ENCODE results near the gene MYORG.

Gene MYORG

DNA sequence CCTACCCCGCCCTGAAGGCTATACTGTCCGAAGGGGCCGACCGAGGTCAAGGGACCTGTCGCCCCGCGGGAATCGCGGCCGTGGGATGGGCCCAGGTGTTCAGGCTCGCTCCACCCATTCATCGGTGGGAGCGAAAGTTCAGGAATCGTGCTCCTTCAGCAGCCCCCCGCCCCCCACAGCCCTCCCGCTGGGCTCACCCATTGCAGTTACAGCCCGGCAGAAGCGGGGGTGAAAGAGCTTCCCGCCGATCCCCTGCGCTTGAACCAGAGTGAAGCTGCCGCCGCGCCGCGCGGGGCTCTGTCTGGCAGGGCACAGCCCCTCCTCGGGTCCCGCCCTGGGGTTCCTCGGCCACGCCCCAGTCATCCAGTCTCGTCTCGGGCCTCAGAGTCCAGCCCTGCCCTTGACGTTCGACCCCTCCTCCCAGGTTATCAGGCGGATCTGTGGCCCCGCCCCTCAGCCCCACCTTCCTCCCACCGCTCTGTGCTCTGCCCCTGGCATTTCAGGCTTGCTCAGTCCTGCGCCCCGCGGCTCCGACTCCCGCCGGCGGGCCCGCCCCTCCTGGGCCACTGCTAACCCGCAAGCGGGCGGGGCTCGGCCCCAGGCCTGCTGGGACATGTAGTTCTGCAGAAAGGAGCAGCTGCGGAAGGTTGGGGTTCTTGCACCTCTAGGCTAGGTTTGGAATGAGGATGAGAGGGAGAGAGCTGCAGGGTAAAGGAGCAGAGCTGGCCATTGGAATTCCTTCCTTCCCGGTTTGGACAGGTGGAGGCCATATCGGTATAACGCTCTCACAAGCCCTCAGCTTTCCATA, at the start of gene MYORG:
Gene MYORG (minus strand): TSS at position 303 of the 808 bp plus-strand sequence. CDS start 3,955 bp downstream, outside the sequence.
- peak; percentile 93 to 94 for DNase-seq (ENCODE audit: low read depth in 2 of 2)

DNA sequence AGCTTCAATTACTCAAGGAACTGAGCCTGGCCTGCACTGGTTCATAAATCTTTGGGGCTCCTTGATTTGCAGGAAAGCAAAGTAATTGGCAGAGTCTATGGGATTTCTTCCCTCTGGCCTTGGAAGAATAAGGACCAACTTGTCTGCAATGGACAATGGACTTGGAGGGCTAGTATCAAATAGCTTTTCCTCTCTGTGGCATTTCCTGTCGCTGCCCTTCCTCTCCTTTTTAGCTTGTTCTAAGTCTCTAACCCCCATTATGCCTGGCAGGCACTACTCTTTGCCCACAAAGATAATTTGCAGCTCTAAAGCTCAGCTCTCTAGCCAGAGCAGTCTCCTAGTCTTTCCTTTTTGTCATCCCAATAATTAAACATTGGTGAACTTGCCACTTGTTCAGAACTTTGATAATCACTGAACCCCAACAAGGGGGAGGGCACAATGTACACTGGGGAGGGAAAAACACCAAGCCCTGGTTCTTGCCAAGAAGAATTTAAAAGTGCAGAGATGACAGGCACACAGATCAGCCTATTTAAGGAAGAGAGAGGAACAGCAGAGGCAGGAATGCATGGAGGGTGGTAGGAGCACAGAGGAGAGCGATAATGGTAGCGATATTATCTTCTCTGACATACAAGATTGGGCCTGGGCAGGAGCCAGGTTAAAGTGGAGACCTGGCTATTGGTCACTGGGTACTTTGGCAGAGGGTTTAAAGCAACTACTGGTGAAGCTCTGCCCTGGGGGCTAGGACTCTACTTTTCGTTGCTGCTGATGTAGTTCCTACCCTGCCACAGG, 43.2 kb upstream of the MYORG start:
- no peak for DNase-seq (ENCODE audit: low read depth in 2 of 2)

DNA sequence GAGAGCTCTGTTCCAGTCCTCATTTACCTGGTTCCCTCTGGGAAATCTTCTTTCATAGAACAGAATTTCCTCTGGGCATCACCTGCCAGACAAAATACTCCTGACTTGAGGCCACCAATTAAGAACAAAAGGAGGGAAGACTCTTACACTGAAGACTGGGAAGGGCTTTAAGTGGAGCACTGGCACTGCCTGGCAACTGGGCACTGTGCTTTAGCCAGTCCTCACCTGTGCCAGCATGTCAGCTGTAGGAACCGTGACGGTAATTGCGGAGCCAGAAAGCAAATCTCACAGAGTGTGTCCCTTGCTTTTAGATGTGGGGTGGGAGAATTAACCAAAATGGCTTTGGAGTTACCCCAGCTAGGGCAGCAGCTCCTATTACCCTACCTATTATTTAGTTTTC, 41.0 kb upstream of the MYORG start:
- DNase-seq (ENCODE audit: low read depth in 2 of 2) = no peak

DNA sequence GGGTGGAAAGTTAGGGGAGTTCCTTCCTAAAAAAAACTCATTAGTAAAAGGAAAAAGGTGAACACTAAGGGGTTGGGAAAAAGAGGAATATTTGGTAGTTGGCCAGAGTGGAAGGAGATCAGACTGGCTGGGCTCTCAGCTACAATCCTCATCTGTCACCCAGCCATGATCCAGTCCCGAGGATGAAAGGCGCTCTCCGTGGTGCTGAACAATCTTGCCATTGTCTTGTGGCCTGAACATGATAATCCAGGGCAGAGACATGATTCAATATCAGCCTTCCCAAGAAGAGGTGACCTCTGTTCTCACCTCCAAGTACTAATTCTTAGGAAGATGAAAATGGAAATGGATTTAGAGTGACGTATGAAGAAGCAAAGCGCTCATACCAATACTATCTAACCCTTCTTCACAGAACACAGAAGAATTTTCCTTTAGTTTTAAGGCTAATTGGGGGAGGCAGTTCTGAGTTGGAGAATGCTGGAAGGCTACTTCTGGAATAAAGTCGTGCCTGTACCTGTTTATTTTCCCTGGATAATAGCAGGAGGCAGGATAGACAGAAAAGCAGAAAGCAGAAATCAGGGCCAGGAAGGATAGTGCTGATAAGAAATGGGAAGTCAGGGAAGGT, 36.6 kb upstream of the MYORG start:
- no peak for DNase-seq (ENCODE audit: low read depth in 2 of 2)

DNA sequence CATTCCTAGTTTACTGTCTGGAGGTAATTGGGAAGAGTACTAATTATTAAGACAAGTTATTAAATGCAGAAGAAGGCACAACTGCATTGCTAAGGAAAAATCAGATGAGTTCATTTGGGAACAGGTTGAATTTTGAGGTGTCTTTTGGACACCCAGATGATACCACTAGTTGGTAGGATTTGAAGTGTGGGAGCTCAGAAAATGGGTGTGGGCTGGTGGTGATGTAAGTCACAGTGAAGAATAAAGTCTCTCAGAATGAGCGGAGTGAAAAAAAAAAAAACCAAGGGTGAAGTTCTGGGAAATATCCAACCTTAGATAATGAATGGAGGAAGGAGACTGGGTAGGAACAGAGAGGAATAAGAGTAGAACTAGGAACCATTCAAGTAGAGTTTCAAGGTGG, 35.6 kb upstream of the MYORG start:
- no peak for DNase-seq (ENCODE audit: low read depth in 2 of 2)

DNA sequence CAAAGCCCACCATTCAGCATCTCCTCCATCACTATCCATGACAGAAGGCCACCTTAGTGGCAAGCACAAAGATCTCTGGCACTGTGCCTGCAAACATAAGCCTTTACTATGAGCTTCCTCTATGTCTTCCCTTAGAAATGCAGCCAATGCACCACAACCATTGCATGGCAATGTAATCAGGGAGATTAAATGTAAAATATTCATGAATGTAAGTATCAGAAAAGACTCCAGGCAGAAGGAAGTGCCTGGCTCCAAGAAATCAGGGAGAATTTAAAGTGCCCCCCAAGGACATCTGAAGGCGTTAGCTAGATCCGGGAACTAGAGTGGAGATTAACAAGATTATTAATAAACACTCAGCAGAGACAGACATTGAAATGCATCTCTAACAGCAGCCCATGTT, 32.5 kb upstream of the MYORG start:
- no peak for DNase-seq (ENCODE audit: low read depth in 2 of 2)

DNA sequence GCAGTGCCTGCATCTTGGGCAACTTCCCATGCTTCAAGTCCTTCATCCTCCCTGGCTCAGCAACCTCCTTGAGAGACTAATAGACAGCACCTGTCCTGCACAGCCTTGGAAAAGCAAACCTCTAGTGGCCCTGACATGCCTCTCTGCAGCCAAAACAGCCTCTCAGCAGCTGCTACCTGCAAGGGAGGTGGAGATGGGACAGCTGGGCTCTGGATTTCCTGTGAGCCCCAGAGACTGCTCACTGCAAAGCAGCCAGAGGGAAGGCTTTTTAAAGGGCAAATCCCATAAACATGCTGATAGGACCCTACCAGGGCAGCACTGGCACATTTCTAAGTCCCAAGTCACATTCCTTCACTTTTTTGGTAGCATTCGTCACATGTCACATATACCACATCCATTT, 31.5 kb upstream of the MYORG start:
- no peak for DNase-seq (ENCODE audit: low read depth in 2 of 2)

DNA sequence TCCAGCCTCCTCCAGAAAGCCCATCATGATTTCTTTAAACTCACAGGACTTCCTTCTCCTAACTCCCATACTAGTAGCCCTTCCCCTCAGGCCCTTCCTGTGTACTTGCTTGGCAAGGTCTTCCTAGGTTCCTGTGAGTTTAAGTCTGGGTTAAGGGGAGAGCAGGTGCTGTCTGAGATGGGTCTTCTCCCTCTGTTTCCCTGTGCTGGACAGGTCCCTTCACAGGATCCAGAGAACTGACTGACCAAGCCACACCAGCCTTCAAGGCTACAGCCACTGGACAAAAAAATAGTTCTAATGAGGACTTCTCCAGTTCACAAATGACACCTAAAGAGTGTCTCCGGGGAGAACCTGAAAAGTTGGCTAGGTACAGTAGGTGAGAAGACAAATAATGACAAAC, 29.5 kb upstream of the MYORG start:
- DNase-seq (ENCODE audit: low read depth in 2 of 2) = no peak

DNA sequence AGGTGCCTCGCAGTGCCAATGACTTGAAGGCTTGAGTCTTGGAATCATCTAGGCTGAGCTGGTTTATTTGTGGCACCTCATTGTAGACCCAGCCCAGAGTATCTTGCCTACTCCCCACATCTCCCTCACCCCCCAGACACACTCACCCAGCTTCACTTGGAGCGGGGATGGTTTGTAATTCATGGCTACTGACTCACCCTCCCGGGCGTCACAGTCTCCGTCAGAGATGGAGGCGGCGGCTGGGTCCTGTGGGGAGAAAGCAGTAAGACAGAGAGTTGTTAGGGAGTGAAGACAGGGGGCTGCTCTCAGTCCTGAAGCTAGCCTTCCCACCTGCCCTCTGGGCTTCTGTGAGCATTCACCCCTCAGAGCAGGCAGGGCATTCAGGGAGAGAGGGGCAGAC, 29.0 kb upstream of the MYORG start:
- no peak for DNase-seq (ENCODE audit: low read depth in 2 of 2)

DNA sequence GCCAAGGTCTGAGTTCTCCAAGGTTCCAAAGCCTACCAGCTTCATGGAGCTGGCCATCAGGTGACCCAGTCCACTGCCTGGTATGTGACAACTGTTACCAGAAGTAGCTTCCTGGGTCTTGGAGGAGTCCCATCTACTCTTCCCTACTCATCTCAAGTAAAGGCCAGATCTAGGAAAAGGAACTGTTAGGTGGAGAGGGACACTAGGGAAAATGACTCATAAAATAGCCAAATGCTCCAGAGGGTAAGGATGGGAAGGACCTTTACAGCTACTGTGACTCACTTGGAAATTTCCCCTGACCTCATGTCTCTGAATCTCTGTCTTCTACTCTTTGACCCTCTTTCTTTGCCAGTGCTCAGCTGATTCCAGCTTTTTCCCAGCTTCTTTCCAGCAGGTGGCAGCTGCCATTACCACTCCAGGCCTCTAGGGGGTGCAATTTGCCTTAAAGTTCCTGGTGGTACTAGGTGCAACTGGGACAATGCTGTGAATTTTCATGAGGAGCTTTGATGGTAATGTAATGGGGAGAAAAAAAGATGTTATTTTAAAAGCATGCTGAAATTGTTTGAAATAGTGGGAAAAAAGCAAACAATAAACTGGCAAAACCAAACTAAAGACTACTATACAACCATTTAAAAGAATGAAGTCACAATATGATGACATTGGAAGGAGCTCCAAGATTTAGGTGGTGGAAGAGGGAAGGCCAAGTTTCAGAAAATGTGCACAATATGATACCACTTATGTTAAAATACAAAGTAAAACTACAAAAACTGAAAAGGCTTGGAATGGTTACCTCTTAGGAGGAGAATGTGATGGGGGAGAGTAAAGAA, 27.1 kb upstream of the MYORG start:
- DNase-seq (ENCODE audit: low read depth in 2 of 2) = peak; percentile 39 to 45

DNA sequence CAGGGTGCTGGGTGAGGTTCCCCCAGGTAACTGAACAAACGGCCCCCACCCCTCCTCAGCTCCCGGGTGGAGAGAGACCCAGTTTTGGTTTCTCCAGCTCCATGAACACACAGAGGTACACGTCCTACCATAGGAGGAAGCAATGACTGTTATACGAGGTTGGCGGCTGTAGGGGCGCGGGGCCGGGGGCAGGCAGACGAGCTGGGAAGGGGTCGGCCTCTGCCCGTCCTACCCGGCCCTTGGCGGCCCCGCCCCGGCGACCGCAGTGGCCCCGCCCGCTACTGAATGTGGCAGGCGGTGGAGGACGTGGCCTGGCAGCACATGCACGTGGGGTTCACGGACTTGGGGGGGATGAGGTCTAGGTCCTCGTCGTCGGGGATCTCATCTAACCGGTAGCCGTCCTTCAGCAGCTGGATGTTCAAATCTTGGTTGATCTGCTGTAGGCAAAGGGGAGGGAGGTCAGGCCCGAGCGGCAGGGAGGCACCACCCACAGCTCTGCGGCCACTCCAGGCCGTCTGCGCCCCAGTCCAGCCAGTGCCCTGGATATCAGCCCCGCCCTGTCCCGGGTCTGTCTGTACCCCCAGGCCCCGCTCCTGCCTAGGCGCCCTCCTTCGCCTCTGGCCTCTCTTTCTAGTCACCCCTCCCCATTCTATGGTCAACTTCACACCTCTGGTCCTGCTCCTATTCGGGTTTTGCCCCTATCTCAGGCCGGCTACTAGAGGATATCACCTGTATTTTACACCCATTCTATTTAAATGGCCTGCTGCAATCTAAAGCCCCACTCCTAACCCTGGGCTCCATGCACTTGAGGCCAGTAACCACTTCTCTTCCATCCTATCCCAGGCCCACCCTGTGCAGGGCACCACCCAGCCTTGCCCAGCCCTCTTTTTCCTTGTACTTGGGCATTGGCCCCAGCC, 24.2 kb upstream of the MYORG start:
- no peak for DNase-seq (ENCODE audit: low read depth in 2 of 2)

DNA sequence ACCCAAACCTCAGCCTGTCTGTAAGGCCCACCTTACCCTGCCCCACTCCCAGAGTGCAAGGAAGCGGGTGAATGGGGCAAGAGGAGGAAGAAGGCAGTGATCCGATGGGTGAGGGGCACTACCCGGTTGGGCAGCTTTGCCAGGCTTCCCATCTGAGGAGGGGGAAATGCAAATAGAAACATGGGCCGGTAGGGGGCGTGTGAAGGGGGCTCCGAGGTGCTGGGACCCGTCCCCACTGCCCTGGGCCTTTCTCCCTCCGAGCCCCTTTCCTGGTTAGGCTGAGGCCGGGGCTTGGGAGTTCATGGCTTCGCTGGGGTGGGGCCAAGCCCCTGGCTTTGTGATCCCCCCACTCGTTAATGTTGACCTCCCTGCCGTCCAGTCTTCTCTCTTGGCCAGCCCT, 23.6 kb upstream of the MYORG start:
- DNase-seq (ENCODE audit: low read depth in 2 of 2) = no peak

DNA sequence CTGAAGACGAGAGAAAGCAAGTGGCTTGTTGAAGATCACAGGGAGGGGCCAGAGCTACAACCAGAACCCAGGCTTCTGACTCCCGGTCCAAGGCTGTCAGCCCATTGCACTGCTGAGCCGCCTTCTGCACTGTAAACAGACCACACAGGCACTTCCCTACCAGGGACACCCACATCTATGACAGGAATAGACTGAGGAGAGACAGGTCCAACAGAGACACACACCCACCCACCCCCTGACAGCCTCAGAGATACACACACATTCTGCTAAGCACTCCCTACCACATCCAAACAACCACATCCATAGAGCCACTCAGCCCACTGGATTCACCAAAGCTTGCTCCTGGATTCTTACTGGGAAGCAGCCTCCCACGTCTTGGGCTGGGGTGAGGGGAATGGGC, 23.0 kb upstream of the MYORG start:
- no peak for DNase-seq (ENCODE audit: low read depth in 2 of 2)

DNA sequence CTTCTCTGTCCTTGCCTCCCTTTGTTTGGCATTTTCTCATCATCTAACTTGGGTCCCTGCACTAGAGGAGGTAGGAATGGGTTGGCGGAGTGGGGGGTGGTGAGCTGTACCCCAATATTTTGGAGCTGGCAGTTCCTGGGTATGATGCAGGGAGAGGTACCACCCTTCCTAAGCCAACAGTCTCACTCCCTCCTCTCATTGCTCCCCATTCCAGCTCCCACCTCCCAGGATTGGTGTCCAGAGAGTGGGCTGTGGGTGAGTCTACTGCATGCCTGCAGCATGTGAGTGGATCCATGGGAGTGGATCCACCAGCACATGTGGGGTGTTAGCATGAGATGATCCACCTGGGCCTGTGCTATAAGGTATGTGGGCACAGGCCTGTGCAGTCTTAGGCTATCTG, 22.2 kb upstream of the MYORG start:
- no peak for DNase-seq (ENCODE audit: low read depth in 2 of 2)

DNA sequence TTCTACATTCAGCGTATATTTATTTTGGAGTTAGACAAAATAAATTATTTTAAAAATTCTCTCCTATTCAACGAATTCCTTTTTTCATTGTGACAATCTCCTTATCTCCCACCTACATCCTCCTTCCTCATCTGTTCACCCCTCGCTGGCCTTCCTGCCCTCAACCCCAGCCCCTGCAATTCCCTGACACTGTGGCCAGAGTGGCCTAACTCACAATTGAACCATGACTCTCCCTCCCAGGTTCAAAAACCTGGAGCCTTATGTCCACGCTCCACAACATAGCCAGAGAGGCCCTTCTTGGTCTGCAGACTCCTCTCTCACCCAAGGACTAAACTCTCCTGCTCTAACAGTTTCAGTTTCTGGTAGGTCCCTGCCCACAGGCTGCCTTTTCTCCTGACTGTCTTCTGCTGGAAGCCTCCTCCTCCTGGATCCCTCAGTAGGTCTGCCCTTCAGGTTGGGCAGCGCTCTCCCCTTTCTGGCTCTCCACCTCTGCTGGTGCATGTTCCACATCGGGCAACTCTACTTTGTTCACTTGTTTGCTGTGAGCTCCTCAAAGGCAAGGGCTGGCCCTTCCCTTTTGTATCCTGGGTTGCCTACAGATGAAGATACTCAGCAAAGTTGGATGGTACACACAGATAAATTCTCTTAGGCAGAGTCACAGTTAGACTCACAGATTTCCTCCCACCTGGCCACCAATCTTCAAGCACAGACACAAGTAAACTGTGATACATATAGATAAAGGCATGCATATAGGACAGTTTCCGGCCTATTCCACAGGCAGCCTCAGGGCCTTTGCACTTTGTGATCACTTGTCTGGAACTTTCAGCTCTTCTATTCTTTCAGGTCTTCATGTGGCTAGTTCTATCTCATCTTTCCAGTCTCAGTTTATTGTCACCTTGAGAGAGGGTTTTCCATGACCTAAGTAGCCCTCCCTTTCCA, 19.8 kb upstream of the MYORG start:
- no peak for DNase-seq (ENCODE audit: low read depth in 2 of 2)

DNA sequence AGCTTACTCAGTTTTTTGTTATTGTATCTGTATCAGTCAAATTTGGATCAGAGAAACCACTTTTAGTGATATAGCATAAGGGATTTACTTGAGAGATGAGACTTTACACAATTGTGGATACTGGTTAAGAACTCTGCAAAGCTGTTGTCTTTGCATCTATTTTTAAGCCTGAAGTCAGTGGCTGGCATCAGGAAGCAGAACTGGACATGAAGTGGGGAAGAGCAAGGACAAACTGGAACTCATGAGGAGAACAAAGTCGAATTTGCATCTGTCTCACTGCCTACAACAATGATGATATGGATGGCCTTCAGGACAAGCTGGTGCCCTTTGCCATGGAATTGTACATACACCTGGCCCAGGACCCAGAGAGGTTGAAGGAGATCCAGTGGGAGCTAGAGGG, 15.8 kb upstream of the MYORG start:
- DNase-seq (ENCODE audit: low read depth in 2 of 2) = no peak

DNA sequence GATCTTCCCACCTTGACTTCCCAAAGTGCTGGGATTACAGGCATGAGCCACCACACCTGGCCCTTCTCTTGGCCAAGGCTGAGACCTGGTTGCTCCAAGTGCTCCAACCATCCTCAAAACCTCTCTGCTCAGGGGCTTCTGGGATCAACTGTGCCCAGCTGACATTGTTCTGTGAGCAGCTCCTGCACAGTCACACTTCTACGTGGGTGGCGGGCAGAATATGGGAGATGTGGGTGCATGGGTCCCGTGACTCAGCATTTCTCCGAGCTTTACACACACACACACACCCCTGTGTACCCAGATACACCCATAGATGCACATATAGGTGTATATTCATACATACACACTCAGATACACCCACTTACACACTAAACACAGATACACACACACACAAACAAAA, 10.5 kb upstream of the MYORG start:
- DNase-seq (ENCODE audit: low read depth in 2 of 2) = no peak

DNA sequence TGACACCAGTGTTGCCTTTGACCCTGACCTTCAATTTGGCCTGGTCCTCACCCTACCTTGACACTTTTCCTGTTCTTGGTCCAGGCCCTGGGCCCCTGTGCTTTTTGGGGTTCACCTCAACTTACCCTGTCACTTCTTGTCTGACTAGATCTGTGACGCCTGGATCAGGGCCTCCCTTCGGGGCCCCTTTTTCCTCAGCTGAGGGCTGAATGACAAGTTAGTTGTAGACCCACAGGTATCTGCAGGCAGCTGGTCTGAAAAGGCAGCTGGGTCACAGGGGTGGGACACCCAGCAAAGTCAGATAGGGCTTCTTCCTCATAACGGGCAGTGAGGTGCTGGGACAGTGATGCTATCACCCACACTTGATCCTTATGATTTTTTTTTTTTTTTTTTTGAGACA, 10.0 kb upstream of the MYORG start:
- DNase-seq (ENCODE audit: low read depth in 2 of 2) = no peak

DNA sequence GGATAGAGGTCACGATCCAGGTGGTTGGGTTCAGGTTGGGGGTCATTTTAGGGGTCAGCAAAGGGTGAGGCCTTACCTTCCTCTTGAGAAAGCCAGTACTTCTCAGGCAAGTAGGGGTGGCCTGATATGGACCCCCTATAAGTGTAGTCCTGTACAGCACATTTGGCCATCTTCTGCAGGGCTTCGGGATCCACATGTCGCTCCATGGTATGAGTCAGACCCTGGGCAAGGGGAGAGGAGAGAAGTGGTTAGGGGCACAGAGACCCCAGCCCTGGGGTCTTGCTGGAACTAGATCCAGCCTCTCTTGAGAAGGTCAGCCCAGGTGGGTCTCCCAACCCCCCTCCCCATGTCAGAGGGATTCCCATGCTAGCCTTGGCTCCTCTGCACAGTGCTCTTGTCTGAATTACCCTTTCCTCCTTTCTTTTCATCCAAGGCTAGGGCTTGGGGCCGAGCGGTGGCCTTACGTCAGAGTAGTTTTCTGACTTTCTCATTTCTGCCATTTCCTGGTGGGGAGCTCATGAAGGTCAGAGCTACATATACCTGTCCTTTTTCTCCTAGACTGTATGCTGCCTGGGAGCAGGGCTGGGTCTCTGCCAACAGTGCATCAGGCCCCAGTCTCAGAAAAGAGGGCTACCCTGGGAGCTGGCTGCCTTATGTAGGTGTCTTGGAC, 9.0 kb upstream of the MYORG start:
- no peak for DNase-seq (ENCODE audit: low read depth in 2 of 2)
